ENCODE measurements around the gene MEDAG.

Gene MEDAG

DNA sequence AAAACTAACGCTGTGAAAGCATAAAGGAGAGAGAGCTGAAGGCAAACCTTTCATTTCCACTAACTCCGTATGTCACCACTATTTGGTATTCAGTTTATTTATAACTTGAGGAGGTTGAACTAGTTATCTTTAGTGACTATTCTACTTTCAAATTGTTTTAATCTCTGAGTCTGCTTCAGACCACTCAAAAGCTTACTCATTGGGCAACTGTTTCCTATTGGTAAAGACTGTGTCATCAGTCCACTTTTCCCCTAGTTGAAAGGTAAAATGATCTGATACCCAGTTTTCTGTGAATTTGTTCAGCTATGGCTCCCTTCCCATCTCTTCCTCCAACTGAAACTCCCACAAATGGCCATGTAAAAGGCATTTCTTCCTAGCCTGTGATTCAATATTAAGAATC lies 65.5 kb downstream of the MEDAG start:
- TF ChIP-seq, protein P1, sequence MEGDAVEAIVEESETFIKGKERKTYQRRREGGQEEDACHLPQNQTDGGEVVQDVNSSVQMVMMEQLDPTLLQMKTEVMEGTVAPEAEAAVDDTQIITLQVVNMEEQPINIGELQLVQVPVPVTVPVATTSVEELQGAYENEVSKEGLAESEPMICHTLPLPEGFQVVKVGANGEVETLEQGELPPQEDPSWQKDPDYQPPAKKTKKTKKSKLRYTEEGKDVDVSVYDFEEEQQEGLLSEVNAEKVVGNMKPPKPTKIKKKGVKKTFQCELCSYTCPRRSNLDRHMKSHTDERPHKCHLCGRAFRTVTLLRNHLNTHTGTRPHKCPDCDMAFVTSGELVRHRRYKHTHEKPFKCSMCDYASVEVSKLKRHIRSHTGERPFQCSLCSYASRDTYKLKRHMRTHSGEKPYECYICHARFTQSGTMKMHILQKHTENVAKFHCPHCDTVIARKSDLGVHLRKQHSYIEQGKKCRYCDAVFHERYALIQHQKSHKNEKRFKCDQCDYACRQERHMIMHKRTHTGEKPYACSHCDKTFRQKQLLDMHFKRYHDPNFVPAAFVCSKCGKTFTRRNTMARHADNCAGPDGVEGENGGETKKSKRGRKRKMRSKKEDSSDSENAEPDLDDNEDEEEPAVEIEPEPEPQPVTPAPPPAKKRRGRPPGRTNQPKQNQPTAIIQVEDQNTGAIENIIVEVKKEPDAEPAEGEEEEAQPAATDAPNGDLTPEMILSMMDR (conservative IDR thresholded peaks at IDR 0.05; ENCODE audit: low read length) = no peak
- no peak for TF ChIP-seq EZH2phosphoT487 (IDR thresholded peaks at IDR 0.05; ENCODE audit: borderline replicate concordance)
- no peaks in the 10 kb centered on the region for H3K36me3 ChIP-seq (ENCODE audit: insufficient read depth, low read length)
- H3K4me3 ChIP-seq (ENCODE audit: low read length, poor library complexity, severe bottlenecking) = no peak overlapping the region
- no peaks in the 10 kb centered on the region for H3F3A ChIP-seq (ENCODE audit: low read depth)
- H3K4me1 ChIP-seq (ENCODE audit: insufficient read depth, low read length, poor library complexity, severe bottlenecking) = no peaks in the 10 kb centered on the region
- no peaks in the 10 kb centered on the region for H3K9me2 ChIP-seq (replicated peaks; ENCODE audit: low read depth, low read length)
- no peaks in the 10 kb centered on the region for H3K79me2 ChIP-seq (ENCODE audit: insufficient read depth, low read length)
- no peaks in the 10 kb centered on the region for H3K9me3 ChIP-seq (ENCODE audit: insufficient read depth, low read depth, low read length)
- no peak overlapping the region for H2AFZ ChIP-seq (ENCODE audit: low read length)
- H3K9ac ChIP-seq (ENCODE audit: low read depth, low read length, poor library complexity, severe bottlenecking) = no peak overlapping the region
- no peaks in the 10 kb centered on the region for H4K20me1 ChIP-seq (ENCODE audit: insufficient read depth, low read length, poor library complexity, severe bottlenecking)
- no peak overlapping the region for H3K4me2 ChIP-seq (ENCODE audit: low read depth, low read length, poor library complexity, severe bottlenecking)
- peaks cover 6% of the 10 kb centered on the region for H3K27me3 ChIP-seq (ENCODE audit: insufficient read depth, low read length, poor library complexity, severe bottlenecking)

DNA sequence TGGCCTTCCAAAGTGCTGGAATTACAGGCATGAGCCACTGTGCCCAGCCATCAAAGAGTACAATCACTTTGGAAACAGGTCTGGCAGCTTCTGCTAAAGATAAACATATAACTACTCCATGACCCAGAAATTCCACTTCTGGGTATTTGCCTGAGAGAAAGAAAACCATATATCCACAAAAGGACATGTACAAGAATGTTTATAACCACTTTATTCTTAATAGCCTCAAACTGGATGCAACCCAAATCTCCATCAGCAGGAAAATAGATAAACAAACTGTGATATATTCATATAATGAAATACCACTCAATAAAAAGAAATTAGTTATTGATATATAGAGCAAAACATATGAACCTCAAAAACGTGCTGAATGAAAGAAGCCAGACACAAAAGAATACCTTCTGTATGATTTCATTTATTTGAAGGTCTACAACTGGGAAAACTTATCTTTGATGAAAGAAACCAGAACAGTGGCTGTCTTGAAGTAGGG lies 66.9 kb downstream of the MEDAG start:
- no peaks in the 10 kb centered on the region for H4K20me1 ChIP-seq (ENCODE audit: insufficient read depth, low read length, poor library complexity, severe bottlenecking)
- no peaks in the 10 kb centered on the region for H3K79me2 ChIP-seq (ENCODE audit: insufficient read depth, low read length)
- no peaks in the 10 kb centered on the region for H3F3A ChIP-seq (ENCODE audit: low read depth)
- no peak overlapping the region for H3K9ac ChIP-seq (ENCODE audit: low read depth, low read length, poor library complexity, severe bottlenecking)
- H3K4me3 ChIP-seq (ENCODE audit: low read length, poor library complexity, severe bottlenecking) = no peak overlapping the region
- H3K9me2 ChIP-seq (replicated peaks; ENCODE audit: low read depth, low read length) = no peaks in the 10 kb centered on the region
- H3K36me3 ChIP-seq (ENCODE audit: insufficient read depth, low read length) = no peaks in the 10 kb centered on the region
- H3K27me3 ChIP-seq (ENCODE audit: insufficient read depth, low read length, poor library complexity, severe bottlenecking) = peaks cover 6% of the 10 kb centered on the region
- H3K9me3 ChIP-seq (ENCODE audit: insufficient read depth, low read depth, low read length) = no peaks in the 10 kb centered on the region
- H3K4me1 ChIP-seq (ENCODE audit: insufficient read depth, low read length, poor library complexity, severe bottlenecking) = no peaks in the 10 kb centered on the region
- TF ChIP-seq, protein P1 (conservative IDR thresholded peaks at IDR 0.05; ENCODE audit: low read length) = no peak
- no peak for TF ChIP-seq EZH2phosphoT487 (IDR thresholded peaks at IDR 0.05; ENCODE audit: borderline replicate concordance)
- no peak overlapping the region for H2AFZ ChIP-seq (ENCODE audit: low read length)
- no peak overlapping the region for H3K4me2 ChIP-seq (ENCODE audit: low read depth, low read length, poor library complexity, severe bottlenecking)

DNA sequence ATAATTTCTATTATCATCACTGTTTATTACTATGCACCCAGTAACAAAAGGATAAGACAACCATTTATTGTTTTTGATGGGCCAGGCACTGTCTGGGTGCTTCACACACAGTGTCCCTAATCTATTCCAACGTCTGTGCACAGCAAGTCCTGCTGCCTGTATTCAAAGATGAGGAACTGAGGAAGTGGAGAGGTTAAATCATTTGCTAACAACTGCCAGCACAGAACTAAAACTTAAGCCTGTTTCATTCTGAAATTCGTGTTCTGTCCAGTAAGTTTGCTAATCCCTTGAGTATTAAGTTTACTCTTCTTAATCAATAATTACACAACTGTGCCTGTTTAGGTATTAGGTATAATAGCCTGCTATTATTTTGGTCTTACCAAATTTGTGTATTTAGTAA lies 68.3 kb downstream of the MEDAG start:
- no peaks in the 10 kb centered on the region for H3K4me1 ChIP-seq (ENCODE audit: insufficient read depth, low read length, poor library complexity, severe bottlenecking)
- no peaks in the 10 kb centered on the region for H3K9me2 ChIP-seq (replicated peaks; ENCODE audit: low read depth, low read length)
- H4K20me1 ChIP-seq (ENCODE audit: insufficient read depth, low read length, poor library complexity, severe bottlenecking) = no peaks in the 10 kb centered on the region
- no peaks in the 10 kb centered on the region for H3F3A ChIP-seq (ENCODE audit: low read depth)
- no peaks in the 10 kb centered on the region for H3K79me2 ChIP-seq (ENCODE audit: insufficient read depth, low read length)
- no peaks in the 10 kb centered on the region for H3K9me3 ChIP-seq (ENCODE audit: insufficient read depth, low read depth, low read length)
- no peaks in the 10 kb centered on the region for H3K36me3 ChIP-seq (ENCODE audit: insufficient read depth, low read length)
- no peak overlapping the region for H3K9ac ChIP-seq (ENCODE audit: low read depth, low read length, poor library complexity, severe bottlenecking)
- no peak overlapping the region for H3K4me2 ChIP-seq (ENCODE audit: low read depth, low read length, poor library complexity, severe bottlenecking)
- H3K27me3 ChIP-seq (ENCODE audit: insufficient read depth, low read length, poor library complexity, severe bottlenecking) = peaks cover 6% of the 10 kb centered on the region
- no peak overlapping the region for H3K4me3 ChIP-seq (ENCODE audit: low read length, poor library complexity, severe bottlenecking)
- no peak for TF ChIP-seq EZH2phosphoT487 (IDR thresholded peaks at IDR 0.05; ENCODE audit: borderline replicate concordance)
- TF ChIP-seq, protein P1 (conservative IDR thresholded peaks at IDR 0.05; ENCODE audit: low read length) = no peak
- no peak overlapping the region for H2AFZ ChIP-seq (ENCODE audit: low read length)
